ENCODE results near the gene SEBOX.

Gene SEBOX

DNA sequence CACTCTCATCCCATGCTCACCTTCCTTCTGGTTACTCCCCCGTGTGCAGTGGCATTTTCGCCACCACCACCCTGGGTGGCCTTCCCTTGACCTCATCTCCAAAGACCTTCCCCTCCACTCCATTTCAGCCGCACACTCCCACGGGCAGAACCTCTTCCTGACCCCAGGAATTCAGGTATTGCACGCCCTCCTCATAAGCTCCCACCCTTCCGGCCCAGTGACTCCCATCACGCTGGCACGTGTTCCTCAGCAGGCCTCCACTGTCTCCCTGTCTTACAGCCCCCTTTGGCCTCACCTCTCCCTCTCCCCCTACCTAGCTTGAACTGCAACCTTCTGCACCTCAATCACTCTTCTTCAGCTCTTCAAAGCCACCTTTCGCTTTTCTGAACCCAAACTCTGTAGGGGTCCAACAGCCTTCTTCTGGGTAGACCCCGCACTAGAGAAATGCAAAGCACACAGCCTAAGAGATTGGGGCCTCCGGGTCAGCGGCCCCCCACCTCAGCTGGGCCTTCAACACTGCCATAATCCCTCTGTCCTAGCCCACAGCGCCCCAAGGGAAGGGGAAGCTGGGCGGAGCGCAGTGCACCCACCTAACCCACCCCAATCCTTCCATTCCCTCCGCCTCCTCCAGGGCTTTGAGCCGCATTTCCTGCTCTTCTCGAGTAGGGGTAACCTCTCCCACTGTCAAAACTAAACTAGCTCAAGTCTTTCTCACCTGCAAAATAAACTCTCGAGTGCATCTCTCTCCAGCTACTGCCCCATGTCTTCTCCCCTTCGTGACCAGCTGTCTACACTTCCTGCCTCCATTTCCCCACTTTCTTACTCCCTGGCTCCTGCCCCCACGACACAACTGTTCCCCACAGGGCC, 47.7 kb downstream of the SEBOX start:
- no peak for DNase-seq

DNA sequence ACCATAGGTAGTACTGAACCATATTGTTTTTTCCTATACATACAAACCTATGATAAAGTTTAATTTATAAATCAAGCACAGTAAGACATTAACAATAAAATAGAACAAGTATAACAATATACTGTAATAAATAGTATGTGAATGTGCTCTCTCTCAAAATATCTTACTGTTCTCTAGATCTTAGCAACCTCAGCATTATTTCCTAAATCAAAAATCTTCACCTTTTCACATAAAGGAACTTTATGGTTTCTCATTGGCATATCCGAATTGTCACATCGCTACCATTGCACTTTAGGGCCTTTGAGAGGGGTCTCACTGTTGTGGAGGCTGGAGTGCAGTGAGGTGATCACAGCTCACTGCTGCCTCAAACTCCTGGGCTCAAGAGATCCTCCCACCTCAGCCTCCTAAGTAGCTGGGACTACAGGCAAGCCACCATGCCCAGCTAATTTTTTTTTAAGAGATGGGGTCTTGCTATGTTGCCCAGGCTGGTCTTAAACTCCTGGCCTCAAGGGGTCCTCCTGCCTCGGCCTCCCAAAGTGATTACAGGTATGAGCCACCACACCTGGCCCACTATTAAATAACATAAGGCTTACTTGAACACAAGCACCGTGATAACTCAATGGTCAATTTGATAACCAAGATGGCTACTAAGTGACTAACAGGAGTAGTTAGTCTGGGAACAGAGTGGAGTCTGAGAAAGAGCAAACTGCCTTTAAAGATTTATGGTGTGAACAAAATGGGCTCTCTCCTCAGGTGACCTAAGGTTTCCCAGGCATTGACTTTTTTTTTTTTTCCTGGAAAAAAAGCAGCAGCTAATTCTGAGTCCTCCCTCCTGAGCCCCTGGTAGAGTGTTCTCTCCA, 48.9 kb downstream of the SEBOX start:
- no peak for DNase-seq

DNA sequence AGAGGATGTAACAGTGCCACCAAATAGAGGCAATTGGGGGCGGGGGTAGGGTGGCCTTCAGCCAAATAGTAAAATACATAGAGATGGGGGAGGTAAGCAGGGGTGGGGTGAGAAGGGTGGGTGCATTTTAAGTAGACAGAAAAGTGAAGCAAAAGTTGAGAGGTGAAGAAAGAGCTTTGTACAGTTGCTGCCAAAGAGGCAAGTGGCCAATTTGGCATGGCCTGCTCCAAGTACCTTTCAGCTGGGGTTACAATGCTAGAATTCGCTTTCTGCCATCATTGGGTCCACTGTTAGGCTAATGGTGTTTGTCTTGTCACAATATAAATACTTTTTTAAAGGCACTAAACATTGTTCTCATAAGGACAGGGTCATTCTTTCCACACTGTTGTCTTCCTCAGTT, 51.2 kb downstream of the SEBOX start:
- no peak for DNase-seq
